ENCODE data around the gene EVC2. TPM values are rescaled to one million over a fixed set of nuclear protein-coding genes. Genes with fewer than 3 reads are reported as not detected.

The EVC2 gene
- total RNA-seq, 4 donors from 2014 or later, result 15.7 to 24.5 (median 17.2) TPM

- Histone ChIP-seq H3K36me3 (peaks cover 30 to 52% of the 10 kb centered on the region in 2 donors), H3K4me1 (no peaks in the 10 kb centered on the region), H3K4me3 (replicated peaks in 1 of 3) (no peak overlapping the region), H3K27me3 (no peaks in the 10 kb centered on the region), H3K9me3 (no peaks in the 10 kb centered on the region), H3K27ac (no peak overlapping the region)
- 93 to 96% methylated on average over 7 to 9 of the region's 9 CpGs for WGBS, 2 donors
- TF ChIP-seq POLR2A (IDR thresholded peaks at IDR 0.05), result no peak
- TF ChIP-seq, protein P1, sequence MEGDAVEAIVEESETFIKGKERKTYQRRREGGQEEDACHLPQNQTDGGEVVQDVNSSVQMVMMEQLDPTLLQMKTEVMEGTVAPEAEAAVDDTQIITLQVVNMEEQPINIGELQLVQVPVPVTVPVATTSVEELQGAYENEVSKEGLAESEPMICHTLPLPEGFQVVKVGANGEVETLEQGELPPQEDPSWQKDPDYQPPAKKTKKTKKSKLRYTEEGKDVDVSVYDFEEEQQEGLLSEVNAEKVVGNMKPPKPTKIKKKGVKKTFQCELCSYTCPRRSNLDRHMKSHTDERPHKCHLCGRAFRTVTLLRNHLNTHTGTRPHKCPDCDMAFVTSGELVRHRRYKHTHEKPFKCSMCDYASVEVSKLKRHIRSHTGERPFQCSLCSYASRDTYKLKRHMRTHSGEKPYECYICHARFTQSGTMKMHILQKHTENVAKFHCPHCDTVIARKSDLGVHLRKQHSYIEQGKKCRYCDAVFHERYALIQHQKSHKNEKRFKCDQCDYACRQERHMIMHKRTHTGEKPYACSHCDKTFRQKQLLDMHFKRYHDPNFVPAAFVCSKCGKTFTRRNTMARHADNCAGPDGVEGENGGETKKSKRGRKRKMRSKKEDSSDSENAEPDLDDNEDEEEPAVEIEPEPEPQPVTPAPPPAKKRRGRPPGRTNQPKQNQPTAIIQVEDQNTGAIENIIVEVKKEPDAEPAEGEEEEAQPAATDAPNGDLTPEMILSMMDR (IDR thresholded peaks at IDR 0.05), result no peak
- no peak for DNase-seq
- intact Hi-C loops (cut with DNase I), result no loop called here
These were observed 23.1 kb downstream of the EVC2 start for GRCh38 chr4:5685296-5685695.

DNA sequence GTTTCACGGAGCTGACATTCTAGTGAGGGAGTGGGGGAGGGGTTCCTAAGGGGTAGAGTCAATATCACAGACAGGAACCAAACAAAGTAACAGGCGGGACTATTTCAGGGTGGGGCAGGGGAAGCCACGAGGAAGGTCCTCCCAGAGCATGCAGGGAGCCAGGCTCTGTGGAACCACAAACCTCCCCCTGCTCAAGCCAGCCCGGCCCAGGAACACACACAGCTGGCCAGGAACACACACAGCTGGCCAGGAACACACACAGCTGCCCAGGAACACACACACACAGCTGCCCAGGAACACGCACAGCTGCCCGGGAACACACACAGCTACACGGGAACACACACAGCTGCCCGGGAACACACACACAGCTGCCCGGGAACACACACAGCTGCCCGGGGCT lies 24.8 kb downstream of the EVC2 start:
- Histone ChIP-seq H3K9me3 (no peaks in the 10 kb centered on the region), H3K36me3 (peaks cover 36 to 40% of the 10 kb centered on the region in 2 donors), H3K4me3 (replicated peaks in 1 of 3) (no peak overlapping the region), H3K27ac (no peak overlapping the region), H3K4me1 (no peaks in the 10 kb centered on the region), H3K27me3 (no peaks in the 10 kb centered on the region)
- no peak for DNase-seq
- intact Hi-C loops (cut with DNase I), result no loop called here
- 74 to 77% methylated on average over 8 to 10 of the region's 10 CpGs for WGBS, 2 donors
- TF ChIP-seq, protein P1 (IDR thresholded peaks at IDR 0.05), result no peak
- no peak for TF ChIP-seq POLR2A (IDR thresholded peaks at IDR 0.05)

DNA sequence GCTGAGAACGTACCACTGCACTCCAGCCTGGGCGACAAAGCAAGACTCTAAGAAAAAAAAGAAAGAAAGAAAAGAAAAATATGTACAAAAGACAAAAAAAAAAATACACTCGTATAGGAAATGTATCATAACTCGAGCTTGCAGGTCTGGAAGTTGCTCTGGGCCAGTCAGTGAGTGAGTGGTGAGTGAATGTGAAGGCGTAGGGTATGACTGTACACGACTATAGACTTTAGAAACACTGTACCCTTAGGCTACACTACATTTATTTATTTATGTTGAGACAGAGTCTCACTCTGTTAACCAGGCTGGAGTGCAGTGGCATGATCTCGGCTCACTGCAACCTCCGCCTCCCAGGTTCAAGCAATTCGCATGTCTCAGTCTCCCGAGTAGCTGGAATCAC lies 29.4 kb downstream of the EVC2 start:
- H3K4me1 ChIP-seq, result no peaks in the 10 kb centered on the region
- no peak for DNase-seq
- intact Hi-C loops (cut with DNase I), result no loop called here
- TF ChIP-seq, protein P1 (IDR thresholded peaks at IDR 0.05), result no peak
- no peak for TF ChIP-seq POLR2A (IDR thresholded peaks at IDR 0.05)
- no peak overlapping the region for H3K4me3 ChIP-seq (replicated peaks in 1 of 3)
- no peaks in the 10 kb centered on the region for H3K9me3 ChIP-seq
- peaks cover 18 to 19% of the 10 kb centered on the region in 2 donors for H3K36me3 ChIP-seq
- no peaks in the 10 kb centered on the region for H3K27me3 ChIP-seq
- H3K27ac ChIP-seq, result no peak overlapping the region
- 91 to 94% methylated on average over 10 of the region's 10 CpGs for WGBS, 2 donors

GRCh38 chr4:5676763-5677162 lies 31.6 kb downstream of the EVC2 start:
- intact Hi-C loops (cut with DNase I), result no loop called here
- H3K27me3 ChIP-seq, result no peaks in the 10 kb centered on the region
- no peak for TF ChIP-seq POLR2A (IDR thresholded peaks at IDR 0.05)
- no peak overlapping the region for H3K27ac ChIP-seq
- H3K36me3 ChIP-seq, result peaks cover 16 to 19% of the 10 kb centered on the region in 2 donors
- no peak overlapping the region for H3K4me3 ChIP-seq (replicated peaks in 1 of 3)
- no peaks in the 10 kb centered on the region for H3K4me1 ChIP-seq
- WGBS, 2 donors, result 94 to 96% methylated on average over 8 of the region's 8 CpGs
- DNase-seq, result no peak
- H3K9me3 ChIP-seq, result no peaks in the 10 kb centered on the region

GRCh38 chr4:5666741-5667140 lies 41.6 kb downstream of the EVC2 start:
- 75 to 93% methylated on average over 1 of the region's 1 CpG for WGBS, 2 donors
- intact Hi-C loops (cut with DNase I), result no loop called here
- H3K4me3 ChIP-seq (replicated peaks in 1 of 3), result no peak overlapping the region

More at GRCh38 chr4:5666741-5667140, 41.6 kb downstream of the EVC2 start:
- TF ChIP-seq POLR2A (IDR thresholded peaks at IDR 0.05), result no peak
- TF ChIP-seq, protein P1 (IDR thresholded peaks at IDR 0.05), result no peak
- DNase-seq, result no peak
- no peak overlapping the region for H3K27ac ChIP-seq
- H3K9me3 ChIP-seq, result no peaks in the 10 kb centered on the region
- no peaks in the 10 kb centered on the region for H3K4me1 ChIP-seq
- H3K27me3 ChIP-seq, result no peaks in the 10 kb centered on the region
- H3K36me3 ChIP-seq, result peaks cover 11 to 20% of the 10 kb centered on the region in 2 donors
